GM12891 (cell line): ENCODE measurements around the gene ATP13A3.

Experiments used
- PAX5 ChIP-seq: IDR thresholded peaks from 2 replicates; pipeline ENCODE4 v1.6.1; 2011; ENCODE audit warnings: low read length, moderate library complexity, mild to moderate bottlenecking; ENCODE audit not compliant: insufficient read depth, severe bottlenecking
- POLR2A ChIP-seq: IDR thresholded peaks from 2 replicates; pipeline ENCODE4 v1.6.1; 2011; ENCODE audit warnings: low read depth, low read length, control low read depth
- POLR2AphosphoS5 ChIP-seq: IDR thresholded peaks from 2 replicates; pipeline ENCODE4 v1.6.1; 2011; ENCODE audit warnings: low read depth, low read length, control low read depth
- POU2F2 ChIP-seq: IDR thresholded peaks from 2 replicates; pipeline ENCODE4 v1.6.1; 2011; ENCODE audit warnings: low read depth, mild to moderate bottlenecking, control low read depth, low read length, moderate library complexity
- SPI1 ChIP-seq: IDR thresholded peaks from 2 replicates; pipeline ENCODE4 v1.6.1; 2011; ENCODE audit warnings: low read depth, low read length, control low read depth
- TAF1 ChIP-seq: IDR thresholded peaks from 2 replicates; pipeline ENCODE4 v1.6.1; 2011; ENCODE audit warnings: low read depth, low read length, control low read depth

GRCh38 chr3:194458131-194458530, 28.7 kb downstream of the ATP13A3 start:
- TF ChIP-seq SPI1, result no peak
- TF ChIP-seq POLR2A, result no peak
- TF ChIP-seq TAF1, result no peak
- TF ChIP-seq POLR2AphosphoS5, result no peak
- no peak for TF ChIP-seq POU2F2
- TF ChIP-seq PAX5, result no peak
